HG03457 (cell line): ENCODE data around the gene CGB1.
"Not testable (repeated sequence)": the region's sequence is repeated elsewhere in the genome, so short reads cannot be mapped to it uniquely, and the experiment has no call there.

Experiments
- ATAC-seq: cut with Tn5 transposase; IDR thresholded peaks from one replicate; pipeline ENCODE4 v1.9.1; 2021; ENCODE audit warnings: moderate number of reproducible peaks; ENCODE audit not compliant: unreplicated experiment

Gene CGB1

DNA sequence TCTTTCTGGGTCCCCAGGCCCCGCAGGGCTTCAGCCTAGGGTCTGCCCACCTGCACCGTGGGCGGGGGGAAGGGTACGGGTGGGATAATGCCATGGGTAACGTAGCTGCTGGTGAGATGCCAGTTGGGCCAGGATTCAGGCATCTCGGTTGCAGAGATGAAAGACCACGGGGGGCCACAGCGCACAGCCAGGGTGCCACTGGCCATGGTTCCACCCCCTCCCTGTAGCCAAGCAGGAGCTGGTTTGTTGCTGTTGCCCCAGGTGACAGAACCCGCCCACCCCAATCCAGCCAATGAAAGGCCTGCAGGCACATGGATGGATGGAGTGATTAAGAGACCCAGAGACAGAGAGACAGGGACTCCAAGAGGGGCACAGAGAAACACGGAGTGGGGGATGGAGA, 21.9 kb upstream of the CGB1 start:
- no peak for ATAC-seq

GRCh38 chr19:49057636-49058234, 21.0 kb upstream of the CGB1 start, which contains the start of gene CGB7:
CGB7 (minus strand) TSS chr19:49057749; CDS start chr19:49055375, 2,374 bp downstream.
- no peak for ATAC-seq

- ATAC-seq = not testable (repeated sequence)
Observed at GRCh38 chr19:49056902-49057596, 20.4 kb upstream of the CGB1 start.

GRCh38 chr19:49056101-49056901, 19.6 kb upstream of the CGB1 start:
- no peak for ATAC-seq

- ATAC-seq = not testable (repeated sequence)
Observed at GRCh38 chr19:49050376-49051033, 13.8 kb upstream of the CGB1 start.

GRCh38 chr19:49049834-49050233, 13.1 kb upstream of the CGB1 start:
- not testable (repeated sequence) for ATAC-seq

DNA sequence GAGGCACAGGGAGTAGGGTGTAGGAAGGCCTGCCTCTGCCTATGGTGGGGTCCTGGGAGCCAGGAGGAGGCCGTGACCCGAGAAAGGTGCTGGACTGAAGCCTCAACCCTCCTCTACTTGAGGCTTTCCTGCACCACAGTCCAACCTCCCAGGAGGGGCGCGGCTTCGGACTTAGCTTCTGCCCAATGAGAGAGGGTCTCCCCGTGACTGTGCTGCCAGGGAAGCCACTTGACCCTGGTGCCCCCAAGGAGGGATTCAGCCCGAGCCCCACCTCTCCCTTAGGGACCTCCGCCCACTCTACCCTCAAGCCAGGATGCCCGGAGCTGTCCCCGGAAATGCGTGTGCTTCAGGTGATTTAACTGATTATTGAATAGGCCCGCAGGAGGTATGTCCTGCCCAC, 12.3 kb upstream of the CGB1 start, which contains the start of gene CGB8:
Gene CGB8, minus strand, starts transcription at position 101 of the 400 bp plus-strand sequence. CDS start 372 bp downstream, outside the sequence.
- ATAC-seq = not testable (repeated sequence)

GRCh38 chr19:49043548-49043947, 6.9 kb upstream of the CGB1 start, which contains the start of gene CGB5:
CGB5 (plus strand) TSS chr19:49043848; CDS start chr19:49044210, 362 bp downstream.
- ATAC-seq = not testable (repeated sequence)

DNA sequence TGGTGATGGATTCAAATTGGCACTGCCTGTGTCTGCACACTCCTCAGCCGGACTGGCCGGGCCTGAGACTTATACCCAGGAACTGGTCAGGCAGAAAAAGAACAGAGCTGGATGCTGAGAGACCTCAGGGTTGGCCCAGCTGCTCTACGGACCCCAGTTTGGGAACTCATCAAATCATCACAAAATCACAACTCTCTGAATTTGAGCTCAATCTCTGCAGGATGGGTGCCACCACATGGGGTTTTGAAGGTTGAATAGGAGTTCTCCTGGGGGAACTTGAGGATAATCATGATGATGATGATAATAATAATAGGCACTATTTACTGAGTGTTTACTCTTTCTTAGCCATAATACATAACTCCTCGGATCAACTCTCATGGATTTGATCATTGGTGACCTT, 6.0 kb upstream of the CGB1 start:
- not testable (repeated sequence) for ATAC-seq

DNA sequence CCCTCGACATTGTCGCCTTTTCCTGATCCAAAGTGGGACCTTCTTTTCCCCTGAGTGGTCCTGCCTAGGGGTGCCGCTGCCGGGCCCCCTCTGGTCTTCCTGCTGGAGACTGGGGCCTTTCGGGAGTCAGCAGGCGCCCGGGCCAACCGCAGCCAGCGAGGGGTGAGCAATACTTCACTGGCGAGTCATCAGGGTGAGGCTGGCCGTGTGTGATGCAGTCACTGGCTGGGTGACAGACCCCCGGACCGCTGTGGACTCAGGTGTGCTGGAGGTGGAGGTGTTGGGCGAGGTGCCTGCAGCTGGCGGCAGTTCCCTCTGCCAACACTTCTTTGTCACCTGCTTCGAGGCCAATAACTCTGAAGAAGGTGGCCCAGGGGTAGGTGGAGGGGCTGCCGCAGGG, 5.5 kb upstream of the CGB1 start:
- no peak for ATAC-seq

- ATAC-seq = not testable (repeated sequence)
Observed at GRCh38 chr19:49039736-49040135, 3.0 kb upstream of the CGB1 start.

- ATAC-seq = not testable (repeated sequence)
Observed at GRCh38 chr19:49038557-49039276, 2.0 kb upstream of the CGB1 start.

- not testable (repeated sequence) for ATAC-seq
Observed at GRCh38 chr19:49038111-49038510, 1.4 kb upstream of the CGB1 start.

DNA sequence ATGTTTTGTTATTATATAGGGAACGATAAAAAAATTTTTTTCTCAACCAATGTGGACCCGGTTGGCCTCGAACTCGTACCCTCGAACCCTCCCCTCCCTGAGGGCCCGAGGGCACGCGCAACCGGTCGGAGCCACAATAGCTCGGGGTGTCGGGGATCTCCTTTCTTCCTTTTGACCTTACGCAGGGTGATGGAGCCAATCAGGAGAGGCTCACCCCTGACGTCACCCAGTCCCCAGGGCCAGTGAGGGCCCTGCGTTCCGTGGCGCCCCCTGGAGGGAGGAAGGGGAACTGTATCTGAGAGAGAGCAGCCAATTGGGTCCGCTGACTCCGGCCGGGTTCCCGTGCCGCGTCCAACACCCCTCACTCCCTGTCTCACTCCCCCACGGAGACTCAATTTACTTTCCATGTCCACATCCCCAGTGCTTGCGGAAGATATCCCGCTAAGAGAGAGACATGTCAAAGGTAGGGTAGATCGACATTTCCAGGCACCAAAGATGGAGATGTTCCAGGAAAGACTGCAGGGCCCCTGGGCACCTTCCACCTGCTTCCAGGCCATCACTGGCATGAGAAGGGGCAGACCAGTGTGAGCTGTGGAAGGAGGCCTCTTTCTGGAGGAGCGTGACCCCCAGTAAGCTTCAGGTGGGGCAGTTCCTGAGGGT, 4.9 kb downstream of the CGB1 start, which contains the start of gene CGB2:
Gene CGB2, plus strand, starts transcription at position 249 of the 660 bp plus-strand sequence. Its CDS starts 206 bp downstream, at position 455.
- ATAC-seq = not testable (repeated sequence)

GRCh38 chr19:49030323-49030722, 6.4 kb downstream of the CGB1 start:
- ATAC-seq = not testable (repeated sequence)

- not testable (repeated sequence) for ATAC-seq
Observed at GRCh38 chr19:49029749-49030148, 6.9 kb downstream of the CGB1 start.

DNA sequence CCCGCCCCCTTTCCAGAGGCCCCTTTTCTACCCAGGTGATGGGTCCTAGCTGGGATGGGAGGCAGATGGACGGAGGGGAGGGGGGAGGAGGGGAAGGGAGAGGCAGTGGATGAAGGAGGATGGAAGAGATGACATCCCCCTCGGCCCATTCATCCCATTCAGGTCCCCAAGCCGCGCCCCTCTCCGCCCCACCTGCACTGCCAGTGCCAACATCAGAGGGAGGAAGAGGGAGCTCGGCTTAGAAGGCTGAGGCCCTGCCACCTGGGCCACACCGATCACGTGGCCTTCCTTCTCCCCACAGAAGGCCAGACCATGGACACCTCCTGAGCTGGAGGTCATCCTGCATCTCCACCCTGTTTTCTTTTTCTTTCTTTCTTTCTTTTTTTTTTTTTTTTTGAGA, 8.0 kb downstream of the CGB1 start:
- not testable (repeated sequence) for ATAC-seq

GRCh38 chr19:49025599-49025998, 11.1 kb downstream of the CGB1 start:
- ATAC-seq = not testable (repeated sequence)

DNA sequence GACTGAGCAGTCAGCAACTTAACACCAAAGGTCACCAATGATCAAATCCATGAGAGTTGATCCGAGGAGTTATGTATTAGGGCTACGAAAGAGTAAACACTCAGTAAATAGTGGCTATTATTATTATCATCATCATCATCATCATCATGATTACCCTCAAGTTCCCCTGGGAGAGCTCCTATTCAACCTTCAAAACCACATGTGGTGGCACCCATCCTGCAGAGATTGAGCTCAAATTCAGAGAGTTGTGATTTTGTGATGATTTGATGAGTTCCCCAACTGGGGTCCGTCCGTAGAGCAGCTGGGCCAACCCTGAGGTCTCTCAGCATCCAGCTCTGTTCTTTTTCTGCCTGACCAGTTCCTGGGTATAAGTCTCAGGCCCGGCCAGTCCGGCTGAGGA, 11.6 kb downstream of the CGB1 start:
- not testable (repeated sequence) for ATAC-seq
